Body of pancreas (tissue), 4 donors: Measurements from ENCODE around the gene LRRC8B. TPM values are rescaled to one million over a fixed set of nuclear protein-coding genes. Genes with fewer than 3 reads are reported as not detected.

ENCODE experiments used
- ATAC-seq: fragments of 150-250 bp; one replicate; pipeline ENCODE4 v1.9.1; 2016
- DNase-seq, 4 donors: peaks; one replicate each; pipeline ENCODE4 v3.0.0-alpha.2; 2019
- H3K27ac ChIP-seq, 4 donors: fragments of 200-600 bp; sonication (generic); 1 replicate in 3 of 4; 2 replicates in 1 of 4; pipeline versions ENCODE4 v1.5.1 to v1.6.1; 2016 to 2019; ENCODE audit warnings: mild to moderate bottlenecking in 1 of 4, mixed read lengths in 1 of 4, moderate library complexity in 1 of 4
- H3K27me3 ChIP-seq, 2 donors: fragments of 200-600 bp; sonication (generic); one replicate each; pipeline ENCODE4 v1.6.0; 2016; ENCODE audit warnings: mild to moderate bottlenecking in 1 of 2
- H3K36me3 ChIP-seq, 2 donors: fragments of 200-600 bp; sonication (generic); replicated peaks in 1 of 2; 2 replicates each; pipeline ENCODE4 v1.5.1; 2016; ENCODE audit warnings: low read depth in 2 of 2; ENCODE audit not compliant: insufficient read depth in 1 of 2
- H3K4me1 ChIP-seq: fragments of 200-600 bp; sonication (generic); one replicate; pipeline ENCODE4 v1.6.0; 2016
- H3K4me3 ChIP-seq, 2 donors: fragments of 200-600 bp; sonication (generic); 1 replicate in 1 of 2; 2 replicates in 1 of 2; pipeline ENCODE4 v1.5.1; 2016 to 2019
- H3K9me3 ChIP-seq, 3 donors: fragments of 200-600 bp; sonication (generic); 1 replicate in 2 of 3; 2 replicates in 1 of 3; pipeline ENCODE4 v1.5.1; 2016
- CTCF ChIP-seq, 7 experiments: fragments of 450-650 bp in 4 of 7; fragments of 200-600 bp in 3 of 7; sonication (generic) in 3 of 7; IDR thresholded peaks; one replicate each; pipeline ENCODE4 v1.5.1; 2016 to 2019; ENCODE audit warnings: antibody characterized with exemption in 7 of 7
- POLR2A ChIP-seq, 3 donors: fragments of 450-650 bp; IDR thresholded peaks; one replicate each; pipeline ENCODE4 v1.6.1; 2016; ENCODE audit warnings: antibody characterized with exemption in 3 of 3, mild to moderate bottlenecking in 2 of 3
- WGBS, 2 donors: methylation state at CpG; one replicate each; pipeline ENCODE4 v1.1.5; 2017; 5-methylcytosine and 5-hydroxymethylcytosine counted together
- intact Hi-C: fragments of 100-400 bp; cut with DNase I; formaldehyde crosslinking; loops from one replicate; pipeline ENCODE4 v1.15.1; 2023
- total RNA-seq, 2 donors: library from RNA; depleted of rRNA; stranded (reverse); fragments of >200 nt; gene quantifications; one replicate each; pipeline ENCODE4 v1.1.0, GENCODE V29; 2016

The LRRC8B gene
- total RNA-seq, 2 donors from 2014 or later, result 6.0 to 23.4 TPM

GRCh38 chr1:89550995-89551394 is 26.4 kb downstream of the LRRC8B start:
- Histone ChIP-seq H3K4me3 (no peak overlapping the region), H3K36me3 (no peaks in the 10 kb centered on the region), H3K4me1 (peaks cover 59% of the 10 kb centered on the region), H3K9me3 (no peaks in the 10 kb centered on the region), H3K27me3 (no peaks in the 10 kb centered on the region), H3K27ac (no peak overlapping the region)
- ATAC-seq, result no peak
- TF ChIP-seq CTCF (IDR thresholded peaks at IDR 0.05), result no peak
- TF ChIP-seq POLR2A (IDR thresholded peaks at IDR 0.05), result no peak
- intact Hi-C loops, result no loop called here
- WGBS, 2 donors, result 74 to 83% methylated on average over 5 of the region's 5 CpGs
- DNase-seq, result no peak

GRCh38 chr1:89552471-89553081 is 27.9 kb downstream of the LRRC8B start:
- 1 to 7% methylated on average over 2 of the region's 2 CpGs for WGBS, 2 donors
- intact Hi-C loops, result no loop called here
- ATAC-seq (peak; percentile 79), DNase-seq (peak in 2 of 4 donors; percentile 42 to 44)
- Histone ChIP-seq H3K27ac (peak overlapping the region; percentile 27 to 90 (median 82)), H3K36me3 (no peaks in the 10 kb centered on the region), H3K9me3 (no peaks in the 10 kb centered on the region), H3K4me1 (peaks cover 45% of the 10 kb centered on the region), H3K27me3 (no peaks in the 10 kb centered on the region), H3K4me3 (no peak overlapping the region)
- no peak for TF ChIP-seq CTCF (IDR thresholded peaks at IDR 0.05)
- TF ChIP-seq POLR2A (IDR thresholded peaks at IDR 0.05), result no peak

- no peaks in the 10 kb centered on the region for H3K9me3 ChIP-seq
- TF ChIP-seq CTCF (IDR thresholded peaks at IDR 0.05) (no peak), POLR2A (IDR thresholded peaks at IDR 0.05) (no peak)
- H3K4me1 ChIP-seq, result peaks cover 41% of the 10 kb centered on the region
- no peaks in the 10 kb centered on the region for H3K36me3 ChIP-seq
- WGBS, 2 donors, result 26 to 36% methylated on average over 1 of the region's 1 CpG
- peak; percentile 62 for ATAC-seq
- no peaks in the 10 kb centered on the region for H3K27me3 ChIP-seq
- intact Hi-C loops, result no loop called here
- peak in 1 of 4 donors; percentile 31 for DNase-seq
- no peak overlapping the region for H3K4me3 ChIP-seq
- H3K27ac ChIP-seq, result peak overlapping the region; percentile 44 to 90 (median 82)
Observed at GRCh38 chr1:89553157-89553556, 28.5 kb downstream of the LRRC8B start.

- H3K36me3 ChIP-seq, result no peaks in the 10 kb centered on the region
- intact Hi-C loops, result no loop called here
- no peaks in the 10 kb centered on the region for H3K27me3 ChIP-seq
- H3K4me3 ChIP-seq, result no peak overlapping the region
- ATAC-seq (no peak), DNase-seq (no peak)
- no peaks in the 10 kb centered on the region for H3K9me3 ChIP-seq
- no peak for TF ChIP-seq POLR2A (IDR thresholded peaks at IDR 0.05)
- no peak for TF ChIP-seq CTCF (IDR thresholded peaks at IDR 0.05)
- peaks cover 34% of the 10 kb centered on the region for H3K4me1 ChIP-seq
- no peak overlapping the region for H3K27ac ChIP-seq
- WGBS, 2 donors, result 33 to 48% methylated on average over 2 of the region's 2 CpGs
Observed at GRCh38 chr1:89555550-89555949, 30.9 kb downstream of the LRRC8B start.
